Fibroblast of mammary gland (primary cell): ENCODE results near the gene TMEM131L.

Experiments used
- DNase-seq: peaks from one replicate; pipeline ENCODE4 v3.0.0-alpha.2; 2010; ENCODE audit warnings: low read depth
- H3K4me3 ChIP-seq: 2 replicates; pipeline ENCODE4 v1.5.1; 2011; ENCODE audit warnings: low read depth, mild to moderate bottlenecking, low read length, moderate library complexity; ENCODE audit not compliant: control insufficient read depth
- TF ChIP-seq, protein P1 (sequence below): conservative IDR thresholded peaks from 2 replicates; pipeline ENCODE4 v1.5.1; 2011; ENCODE audit warnings: low read depth, low read length, inconsistent platforms; ENCODE audit not compliant: control insufficient read depth, insufficient read depth

The TMEM131L gene

DNA sequence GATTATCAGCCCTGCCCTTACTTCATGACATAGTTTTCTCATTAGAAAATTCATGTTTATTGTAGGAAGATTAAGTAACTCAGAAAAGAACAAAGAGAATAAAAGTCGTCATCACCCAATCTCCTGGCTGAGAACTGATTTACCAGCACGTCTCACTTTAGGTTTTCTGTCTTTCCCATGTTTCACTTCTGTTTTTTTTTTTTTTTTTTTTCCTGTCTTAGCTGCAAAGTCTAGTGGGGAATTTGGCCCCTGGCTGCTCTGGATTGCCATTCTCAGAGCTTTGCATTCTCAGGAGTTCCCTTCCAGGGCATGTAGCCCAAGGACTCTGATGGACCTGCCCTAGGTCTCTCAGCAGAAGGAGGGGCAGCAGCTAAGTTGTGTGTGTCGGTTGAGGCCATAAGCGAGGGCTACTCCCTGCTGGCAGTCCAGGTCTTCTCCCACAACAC, 57.8 kb downstream of the TMEM131L start:
- TF ChIP-seq, protein P1, sequence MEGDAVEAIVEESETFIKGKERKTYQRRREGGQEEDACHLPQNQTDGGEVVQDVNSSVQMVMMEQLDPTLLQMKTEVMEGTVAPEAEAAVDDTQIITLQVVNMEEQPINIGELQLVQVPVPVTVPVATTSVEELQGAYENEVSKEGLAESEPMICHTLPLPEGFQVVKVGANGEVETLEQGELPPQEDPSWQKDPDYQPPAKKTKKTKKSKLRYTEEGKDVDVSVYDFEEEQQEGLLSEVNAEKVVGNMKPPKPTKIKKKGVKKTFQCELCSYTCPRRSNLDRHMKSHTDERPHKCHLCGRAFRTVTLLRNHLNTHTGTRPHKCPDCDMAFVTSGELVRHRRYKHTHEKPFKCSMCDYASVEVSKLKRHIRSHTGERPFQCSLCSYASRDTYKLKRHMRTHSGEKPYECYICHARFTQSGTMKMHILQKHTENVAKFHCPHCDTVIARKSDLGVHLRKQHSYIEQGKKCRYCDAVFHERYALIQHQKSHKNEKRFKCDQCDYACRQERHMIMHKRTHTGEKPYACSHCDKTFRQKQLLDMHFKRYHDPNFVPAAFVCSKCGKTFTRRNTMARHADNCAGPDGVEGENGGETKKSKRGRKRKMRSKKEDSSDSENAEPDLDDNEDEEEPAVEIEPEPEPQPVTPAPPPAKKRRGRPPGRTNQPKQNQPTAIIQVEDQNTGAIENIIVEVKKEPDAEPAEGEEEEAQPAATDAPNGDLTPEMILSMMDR = no peak
- no peak for DNase-seq
- no peak overlapping the region for H3K4me3 ChIP-seq

- TF ChIP-seq, protein P1 = no peak
- H3K4me3 ChIP-seq = no peak overlapping the region
- no peak for DNase-seq
Measured at GRCh38 chr4:153524682-153525081, 58.5 kb downstream of the TMEM131L start.

DNA sequence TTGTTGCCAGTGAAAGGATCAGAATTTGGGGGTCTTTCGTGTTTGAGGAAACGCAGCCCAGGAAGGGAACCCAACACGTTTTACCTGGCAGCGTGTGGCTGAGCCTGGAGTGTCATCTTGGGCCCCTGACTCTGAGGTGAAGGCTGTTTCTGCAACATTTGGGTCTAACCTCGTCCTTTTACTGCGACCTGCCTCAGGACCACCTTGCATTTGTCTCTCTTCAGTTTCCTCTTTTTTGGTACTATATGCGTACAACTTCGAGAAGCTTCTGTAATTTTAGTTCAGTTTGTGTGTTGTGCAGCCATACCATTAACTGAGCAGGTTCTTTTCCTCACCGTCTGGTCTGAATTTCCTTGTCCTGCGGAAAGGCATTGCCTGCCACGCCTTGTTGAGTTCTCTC, 61.5 kb downstream of the TMEM131L start:
- no peak overlapping the region for H3K4me3 ChIP-seq
- TF ChIP-seq, protein P1 = no peak
- no peak for DNase-seq

DNA sequence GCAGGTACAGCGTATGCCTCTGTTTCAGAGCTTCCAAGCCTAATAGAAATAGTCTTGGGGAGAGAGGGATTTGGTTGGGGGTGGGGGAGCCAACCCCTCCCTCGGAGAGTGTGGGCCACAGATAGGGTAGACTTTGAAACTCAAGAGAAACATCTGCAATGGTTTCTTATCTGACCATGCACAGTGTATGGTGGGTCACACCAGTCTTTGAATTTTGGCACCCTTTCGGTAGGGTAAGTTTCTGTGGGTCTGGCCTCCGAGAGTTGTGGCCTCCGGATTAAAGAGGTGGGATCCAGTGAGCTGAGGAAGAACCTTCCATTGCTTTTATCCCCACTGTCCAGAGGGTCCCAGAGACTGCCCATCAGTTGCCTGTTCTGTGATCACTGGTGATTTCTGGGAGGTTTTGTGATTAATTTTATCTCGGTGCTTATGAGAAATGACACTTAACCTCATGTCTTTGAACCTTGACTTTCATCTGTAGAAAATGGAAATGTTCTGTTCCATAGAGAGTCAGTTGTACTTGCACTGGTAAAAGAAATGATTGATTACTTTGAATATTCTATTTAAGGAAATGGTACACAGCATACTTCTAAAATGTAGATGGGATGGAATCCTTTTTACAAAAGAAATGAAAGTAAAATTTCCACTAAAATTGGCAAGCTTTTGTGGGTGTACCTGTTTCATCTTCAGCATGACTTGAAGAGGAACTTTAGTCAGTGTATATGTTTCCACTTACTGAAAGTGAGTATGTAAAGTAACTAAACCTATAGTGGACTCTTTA, 62.7 kb downstream of the TMEM131L start:
- TF ChIP-seq, protein P1 = no peak
- DNase-seq = no peak
- no peak overlapping the region for H3K4me3 ChIP-seq

GRCh38 chr4:153529646-153530045, 63.5 kb downstream of the TMEM131L start:
- TF ChIP-seq, protein P1 = no peak
- H3K4me3 ChIP-seq = no peak overlapping the region
- DNase-seq = peak; percentile 67

GRCh38 chr4:153530284-153530999, 64.3 kb downstream of the TMEM131L start:
- DNase-seq = no peak
- no peak overlapping the region for H3K4me3 ChIP-seq
- TF ChIP-seq, protein P1 = no peak

- DNase-seq = no peak
- TF ChIP-seq, protein P1 = peak; percentile 11
- H3K4me3 ChIP-seq = no peak overlapping the region
Measured at GRCh38 chr4:153531000-153531358, 64.8 kb downstream of the TMEM131L start.
